Central memory CD4-positive, alpha-beta T cell (primary cell): ENCODE measurements around the gene CALCA.
A peak's percentile ranks its signal among the peaks of the same experiment; 100 is the strongest.
"Not testable (repeated sequence)": the region's sequence is repeated elsewhere in the genome, so short reads cannot be mapped to it uniquely, and the experiment has no call there.

Experiments
- DNase-seq: peaks from one replicate; pipeline ENCODE4 v3.0.0; 2022
- total RNA-seq, 3 experiments: gene quantifications; one replicate each; lab custom pipeline; 2026; lab: John Stamatoyannopoulos, UW

CALCA gene
- total RNA-seq, result 0 reads per million in 3 experiments

- no peak for DNase-seq
These were observed at the start of gene CALCA for GRCh38 chr11:14971865-14972580. TSS of gene CALCA (minus strand) at chr11:14972351. CDS start at chr11:14971192, 1,159 bp downstream.

- DNase-seq, result no peak
These were observed 44.0 kb upstream of the CALCA start for GRCh38 chr11:15016200-15016599.

GRCh38 chr11:15011776-15012345 is 39.7 kb upstream of the CALCA start:
- DNase-seq, result no peak

GRCh38 chr11:15010865-15011264 is 38.7 kb upstream of the CALCA start:
- DNase-seq, result no peak

GRCh38 chr11:15006139-15006759 is 34.1 kb upstream of the CALCA start:
- peak; percentile 32 for DNase-seq

GRCh38 chr11:14988133-14988532 is 16.0 kb upstream of the CALCA start:
- not testable (repeated sequence) for DNase-seq

GRCh38 chr11:14981507-14981906 is 9.4 kb upstream of the CALCA start:
- no peak for DNase-seq

GRCh38 chr11:14980854-14981253 is 8.7 kb upstream of the CALCA start:
- DNase-seq, result no peak

- DNase-seq, result no peak
These were observed 5.1 kb upstream of the CALCA start for GRCh38 chr11:14977101-14977880.

- no peak for DNase-seq
These were observed 3.1 kb upstream of the CALCA start for GRCh38 chr11:14975252-14975587.

- DNase-seq, result peak; percentile 36
These were observed 2.5 kb upstream of the CALCA start for GRCh38 chr11:14974515-14975251.

- peak; percentile 16 for DNase-seq
These were observed 1.7 kb upstream of the CALCA start for GRCh38 chr11:14973621-14974514.

GRCh38 chr11:14972581-14973495 is 687 bp upstream of the CALCA start:
- no peak for DNase-seq

GRCh38 chr11:14969901-14970323 is 2.2 kb downstream of the CALCA start:
- no peak for DNase-seq

GRCh38 chr11:14967581-14968243 is 4.4 kb downstream of the CALCA start:
- no peak for DNase-seq

- no peak for DNase-seq
These were observed 16.0 kb downstream of the CALCA start for GRCh38 chr11:14956111-14956510.

GRCh38 chr11:14954581-14954980 is 17.6 kb downstream of the CALCA start:
- no peak for DNase-seq

GRCh38 chr11:14953904-14954303 is 18.2 kb downstream of the CALCA start:
- no peak for DNase-seq

- no peak for DNase-seq
These were observed 22.6 kb downstream of the CALCA start for GRCh38 chr11:14949437-14950147.
